ENCODE results near the gene NBPF1. TPM values are rescaled to one million over a fixed set of nuclear protein-coding genes. Genes with fewer than 3 reads are reported as not detected.
"Not testable (repeated sequence)": the region's sequence is repeated elsewhere in the genome, so short reads cannot be mapped to it uniquely, and the experiment has no call there.

Gene NBPF1
- total and polyA plus RNA-seq, 5 donors from 2014 or later = 0.49 to 13.0 (median 2.3) TPM

GRCh38 chr1:16512624-16513411, 100.5 kb downstream of the NBPF1 start:
- peaks cover 10% of the 10 kb centered on the region for H3K27me3 Mint-ChIP-seq
- not testable (repeated sequence) for H3K27me3 ChIP-seq (ENCODE audit: control insufficient read depth, insufficient read depth, low read length); H3K27ac ChIP-seq (ENCODE audit: insufficient read depth, low read length, poor library complexity, severe bottlenecking); H3K36me3 ChIP-seq (ENCODE audit: control insufficient read depth, insufficient read depth, low read length); ATAC-seq (ENCODE audit: low read depth in 2 of 2); H3K9me3 ChIP-seq (ENCODE audit: control insufficient read depth in 2 of 2, low read length in 2 of 2); H3K4me1 ChIP-seq (ENCODE audit: control insufficient read depth, insufficient read depth, low read length, poor library complexity, severe bottlenecking); H3K27ac Mint-ChIP-seq; H3K9me3 Mint-ChIP-seq; H3K36me3 Mint-ChIP-seq; H3K4me3 Mint-ChIP-seq; H3K4me1 Mint-ChIP-seq; DNase-seq
- peak overlapping the region; percentile 7 for H3K4me3 ChIP-seq (ENCODE audit: low read depth, low read length)

Other genes starting within 250 kb of the NBPF1 start
- gene SZRD1, start 246.3 kb downstream of the NBPF1 start, total RNA-seq = 136 TPM
- 10 to 100 TPM; 36.9 to 54.5 (median 44.6) TPM for gene SZRD1, start 246.3 kb downstream of the NBPF1 start, polyA plus RNA-seq
- not detected for gene SPATA21, start 176.1 kb downstream of the NBPF1 start, total RNA-seq
- gene SPATA21, start 176.1 kb downstream of the NBPF1 start, polyA plus RNA-seq = not detected
- 147 TPM for gene NECAP2, start 172.8 kb downstream of the NBPF1 start, total RNA-seq
- 100 to 1,000 TPM; 276 to 323 (median 303) TPM for gene NECAP2, start 172.8 kb downstream of the NBPF1 start, polyA plus RNA-seq
- gene RNU1-1, start 99.3 kb downstream of the NBPF1 start, total RNA-seq = 3,278 TPM
- 10 to 100 TPM in 1 of 4 donors, not detected in 3; 23.7 TPM for gene RNU1-1, start 99.3 kb downstream of the NBPF1 start, polyA plus RNA-seq
- 3,278 TPM for gene RNU1-3, start 53.4 kb upstream of the NBPF1 start, total RNA-seq
- 10 to 100 TPM in 1 of 4 donors, not detected in 3; 23.7 TPM for gene RNU1-3, start 53.4 kb upstream of the NBPF1 start, polyA plus RNA-seq
- 3,278 TPM for gene RNU1-4, start 127.0 kb upstream of the NBPF1 start, total RNA-seq
- gene RNU1-4, start 127.0 kb upstream of the NBPF1 start, polyA plus RNA-seq = 10 to 100 TPM in 1 of 4 donors, not detected in 3; 23.7 TPM

Data from CD4-positive, CD25-positive, alpha-beta regulatory T cell (primary cell).